Panc1 (cell line): Measurements from ENCODE around the gene MAP2K1. TPM values are rescaled to one million over a fixed set of nuclear protein-coding genes. Genes with fewer than 3 reads are reported as not detected.

Experiments
- ATAC-seq: fragments of 200-7000 bp; cut with Tn5 transposase; 2 replicates; pipeline ENCODE4 v1.9.1; 2020; ENCODE audit warnings: mild to moderate bottlenecking, moderate library complexity
- BruUV-seq: library from RNA; stranded (reverse); fragments of 400-500 nt; replicated peaks from 2 replicates; lab custom pipeline; 2021; lab: Mats Ljungman, UMichigan
- CTCF ChIA-PET: fragments of 300-600 bp; sonication (Branson Sonifier 250); formaldehyde crosslinking; loops from one replicate; lab custom pipeline; 2022; ENCODE audit warnings: antibody characterized with exemption; lab: Charles Lee
- POLR2A ChIA-PET: fragments of 300-600 bp; sonication (Branson Sonifier 250); formaldehyde crosslinking; loops from one replicate; lab custom pipeline; 2022; ENCODE audit warnings: antibody characterized with exemption; lab: Charles Lee
- DNase-seq: peaks from one replicate; pipeline ENCODE4 v3.0.0-alpha.2; 2010; ENCODE audit warnings: low read depth, low spot score
- H3K27ac ChIP-seq: 2 replicates; pipeline ENCODE4 v1.5.1; 2011; ENCODE audit warnings: mild to moderate bottlenecking, low read length, inconsistent platforms
- H3K27me3 ChIP-seq: fragments of 200-500 bp; sonication (Bioruptor generic); 2 replicates; pipeline ENCODE4 v1.6.0; 2014; ENCODE audit warnings: low read length, inconsistent platforms; ENCODE audit not compliant: control insufficient read depth, insufficient read depth
- H3K36me3 ChIP-seq: fragments of 200-500 bp; sonication (Bioruptor generic); 2 replicates; pipeline ENCODE4 v1.5.1; 2014; ENCODE audit warnings: inconsistent platforms, mild to moderate bottlenecking, low read length, moderate library complexity; ENCODE audit not compliant: control insufficient read depth, insufficient read depth
- H3K4me1 ChIP-seq: 2 replicates; pipeline ENCODE4 v1.5.1; 2011; ENCODE audit warnings: inconsistent platforms, mild to moderate bottlenecking, low read length, moderate library complexity; ENCODE audit not compliant: control insufficient read depth, insufficient read depth
- H3K4me3 ChIP-seq, 2 experiments: 2 replicates each; pipeline ENCODE4 v1.5.1; 2011 to 2012; ENCODE audit warnings: low read depth in 2 of 2, low read length in 2 of 2, mild to moderate bottlenecking in 2 of 2, inconsistent platforms in 1 of 2, moderate library complexity in 1 of 2
- H3K9me3 ChIP-seq: fragments of 200-500 bp; sonication (Bioruptor generic); 2 replicates; pipeline ENCODE4 v1.5.1; 2014; ENCODE audit warnings: low read depth, mild to moderate bottlenecking, inconsistent platforms, low read length, moderate library complexity; ENCODE audit not compliant: control insufficient read depth, insufficient read depth
- CTCF ChIP-seq: fragments of 450-650 bp; IDR thresholded peaks from 2 replicates; pipeline ENCODE4 v1.5.1; 2017; ENCODE audit warnings: mild to moderate bottlenecking
- POLR2AphosphoS5 ChIP-seq: IDR thresholded peaks from 2 replicates; pipeline ENCODE4 v1.6.1; 2012; ENCODE audit warnings: mild to moderate bottlenecking, low read depth, low read length, moderate library complexity
- REST ChIP-seq, 2 experiments: IDR thresholded peaks; 2 replicates each; pipeline ENCODE4 v1.6.1; 2011 to 2012; ENCODE audit warnings: low read depth in 2 of 2, control low read depth in 1 of 2, low read length in 1 of 2, mild to moderate bottlenecking in 1 of 2, moderate library complexity in 1 of 2; ENCODE audit not compliant: insufficient read depth in 1 of 2
- SIN3A ChIP-seq: IDR thresholded peaks from 2 replicates; pipeline ENCODE4 v1.6.1; 2012; ENCODE audit warnings: low read depth, mild to moderate bottlenecking, low read length, moderate library complexity, borderline replicate concordance; ENCODE audit not compliant: insufficient read depth
- TCF7L2 ChIP-seq: IDR thresholded peaks from 2 replicates; pipeline ENCODE4 v1.6.1; 2011; ENCODE audit warnings: mild to moderate bottlenecking, low read depth, low read length, inconsistent platforms
- in situ Hi-C: cut with HindIII; loops from 2 replicates; pipeline ENCODE4 v1.10.0; 2016; ENCODE audit warnings: low sequenced_read_pairs, low pct_unique_long_range_greater_than_20kb
- intact Hi-C: fragments of 100-400 bp; cut with micrococcal nuclease; formaldehyde crosslinking; loops from one replicate; pipeline ENCODE4 v1.10.0; 2022; ENCODE audit not compliant: unreplicated experiment
- total RNA-seq: library from RNA; stranded (reverse); gene quantifications from one replicate; pipeline ENCODE4 v1.2.1, GENCODE V29; 2021; ENCODE audit not compliant: unreplicated experiment

The MAP2K1 gene
- total RNA-seq, 1 experiment from 2014 or later = 67.9 TPM

GRCh38 chr15:66524838-66525237 lies 138.1 kb downstream of the MAP2K1 start:
- TF ChIP-seq TCF7L2 = no peak
- no peak for TF ChIP-seq POLR2AphosphoS5
- no peak for TF ChIP-seq SIN3A
- no peak for TF ChIP-seq REST (IDR thresholded peaks at IDR 0.05; ENCODE audit: insufficient read depth in 1 of 2, low read depth in 2 of 2, low read length in 1 of 2)
- no peak for TF ChIP-seq CTCF
- BruUV-seq = no TSS peak

GRCh38 chr15:66535056-66535455 lies 148.3 kb downstream of the MAP2K1 start:
- Histone ChIP-seq H3K9me3 (no peaks in the 10 kb centered on the region), H3K27me3 (no peaks in the 10 kb centered on the region), H3K4me1 (no peaks in the 10 kb centered on the region), H3K4me3 (no peak overlapping the region), H3K36me3 (peaks cover 15% of the 10 kb centered on the region; the same call in 1 of the 2 replicates), H3K27ac (no peak overlapping the region)
- no peak for ATAC-seq
- in situ Hi-C loops = no loop called here
- no peak for TF ChIP-seq CTCF
- no peak for TF ChIP-seq REST (IDR thresholded peaks at IDR 0.05; ENCODE audit: insufficient read depth in 1 of 2, low read depth in 2 of 2, low read length in 1 of 2)
- TF ChIP-seq SIN3A = no peak
- no peak for TF ChIP-seq TCF7L2
- no peak for TF ChIP-seq POLR2AphosphoS5
- ChIA-PET CTCF (no interaction called here), POLR2A (interaction anchor here (0.6 kb wide), 2 partner anchors 9 to 21 kb away, joined by 3 to 5 read pairs; no protein-coding TSS in a partner anchor)
- no TSS peak for BruUV-seq
- no peak for DNase-seq
- intact Hi-C loops = no loop called here

More at GRCh38 chr15:66524838-66525237, 138.1 kb downstream of the MAP2K1 start:
- intact Hi-C loops = no loop called here
- no peak overlapping the region for H3K4me3 ChIP-seq
- in situ Hi-C loops = no loop called here
- H3K36me3 ChIP-seq = peaks cover 10% of the 10 kb centered on the region; the same call in 1 of the 2 replicates
- no peaks in the 10 kb centered on the region for H3K27me3 ChIP-seq
- no peak overlapping the region for H3K27ac ChIP-seq
- POLR2A ChIA-PET = no interaction called here
- ATAC-seq = no peak
- no peaks in the 10 kb centered on the region for H3K9me3 ChIP-seq
- H3K4me1 ChIP-seq = no peaks in the 10 kb centered on the region
- CTCF ChIA-PET = no interaction called here
- DNase-seq = no peak
